HAP-1 (cell line): ENCODE measurements around the gene CAPN9.
"Not testable (repeated sequence)": the region's sequence is repeated elsewhere in the genome, so short reads cannot be mapped to it uniquely, and the experiment has no call there.

Experiments
- DNase-seq, 2 experiments: peaks; one replicate each; pipeline ENCODE4 v3.0.0-alpha.2; 2016 to 2020; ENCODE audit warnings: low spot score in 2 of 2
- H3K27me3 ChIP-seq: fragments of 250-450 bp; sonication (Bioruptor Pico); 2 replicates; pipeline ENCODE4 v1.5.1; 2020; ENCODE audit warnings: low read depth, mild to moderate bottlenecking, moderate library complexity
- H3K36me3 ChIP-seq: fragments of 250-450 bp; sonication (Bioruptor Pico); replicated peaks from 2 replicates; pipeline ENCODE4 v1.5.1; 2020; ENCODE audit warnings: mild to moderate bottlenecking
- H3K4me1 ChIP-seq: fragments of 250-450 bp; sonication (Bioruptor Pico); 2 replicates; pipeline ENCODE4 v1.5.1; 2020; ENCODE audit warnings: mild to moderate bottlenecking
- H3K4me3 ChIP-seq: fragments of 250-450 bp; sonication (Bioruptor Pico); 2 replicates; pipeline ENCODE4 v1.5.1; 2020; ENCODE audit warnings: mild to moderate bottlenecking, moderate library complexity
- H3K9me3 ChIP-seq: fragments of 250-450 bp; sonication (Bioruptor Pico); 2 replicates; pipeline ENCODE4 v1.5.1; 2020; ENCODE audit warnings: mild to moderate bottlenecking, moderate library complexity
- in situ Hi-C: fragments of 300-500 bp; cut with MboI; formaldehyde crosslinking; loops from 3 replicates; pipeline ENCODE4 v1.14.3; 2020; ENCODE audit warnings: low sequenced_read_pairs, inconsistent platforms, mixed read lengths

CAPN9 gene

DNA sequence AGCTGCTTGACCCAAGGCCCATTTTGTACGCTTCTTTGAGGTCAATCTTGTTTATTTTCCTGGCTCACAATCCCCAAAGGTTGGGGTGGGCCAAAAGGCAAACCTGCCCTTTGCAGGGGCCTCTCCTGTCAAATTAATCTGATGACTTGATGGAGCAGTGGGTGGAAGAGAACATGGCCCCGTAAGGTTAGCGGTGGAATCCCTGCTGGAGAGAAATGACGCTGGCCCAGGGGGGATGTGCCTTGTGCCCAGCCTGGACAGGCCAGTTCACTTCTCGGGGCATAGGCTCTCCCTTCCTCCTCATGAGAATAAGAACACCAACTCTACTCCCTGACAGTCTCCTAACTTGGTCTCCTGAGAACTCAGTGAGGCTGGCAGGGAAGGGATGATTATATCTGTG lies 80.6 kb downstream of the CAPN9 start:
- in situ Hi-C loops, result no loop called here

DNA sequence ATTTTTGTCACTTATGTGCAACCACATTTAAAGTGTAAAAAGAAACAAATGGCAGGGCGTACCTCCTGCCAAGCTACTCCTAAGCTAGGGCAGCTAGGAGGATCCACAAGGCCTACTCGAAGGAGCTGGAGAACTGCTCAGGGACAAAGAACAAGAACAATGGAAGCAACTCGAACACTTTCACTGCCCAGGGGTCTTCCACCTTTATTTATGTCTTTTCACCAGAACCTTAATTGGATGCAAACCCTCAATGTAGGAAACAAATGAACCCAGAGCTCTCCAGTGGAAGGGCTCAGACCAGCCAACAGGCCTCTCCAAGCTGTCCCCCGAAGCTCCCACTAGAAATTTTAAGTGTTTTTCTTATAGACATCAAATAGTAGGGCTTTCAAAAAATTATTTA lies 81.2 kb downstream of the CAPN9 start:
- Histone ChIP-seq H3K27me3 (no peaks in the 10 kb centered on the region), H3K4me3 (no peak overlapping the region), H3K4me1 (no peaks in the 10 kb centered on the region), H3K36me3 (no peaks in the 10 kb centered on the region), H3K9me3 (no peaks in the 10 kb centered on the region; the same call in 1 of the 2 replicates)
- DNase-seq, result no peak
- in situ Hi-C loops, result no loop called here

More for the DNA sequence above, 80.6 kb downstream of the CAPN9 start:
- Histone ChIP-seq H3K9me3 (no peaks in the 10 kb centered on the region; the same call in 1 of the 2 replicates), H3K4me1 (no peaks in the 10 kb centered on the region), H3K4me3 (no peak overlapping the region), H3K36me3 (no peaks in the 10 kb centered on the region), H3K27me3 (no peaks in the 10 kb centered on the region)
- DNase-seq, result no peak

DNA sequence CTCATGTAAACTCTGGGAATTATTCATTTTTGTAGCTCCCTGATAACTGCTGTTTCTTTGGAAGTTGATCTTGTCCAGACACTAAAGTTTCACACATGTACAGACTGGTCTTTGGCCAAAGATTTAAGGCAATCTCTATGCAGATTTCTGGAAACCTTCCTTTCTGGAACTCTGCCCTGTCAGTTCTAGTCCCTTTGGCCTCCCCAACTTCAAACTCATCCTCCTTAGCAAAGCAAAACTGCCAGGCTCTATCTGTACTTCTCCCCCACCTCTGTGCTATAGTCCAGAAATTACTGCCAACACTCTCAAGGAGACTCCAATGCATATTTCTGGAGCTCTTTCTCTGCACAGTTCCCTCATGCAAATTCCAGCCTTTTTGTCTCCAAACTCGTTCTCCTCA lies 84.6 kb downstream of the CAPN9 start:
- no peaks in the 10 kb centered on the region for H3K36me3 ChIP-seq
- H3K27me3 ChIP-seq, result no peaks in the 10 kb centered on the region
- no peak for DNase-seq
- H3K4me3 ChIP-seq, result no peak overlapping the region
- in situ Hi-C loops, result no loop called here
- no peaks in the 10 kb centered on the region for H3K4me1 ChIP-seq
- no peaks in the 10 kb centered on the region; the same call in 1 of the 2 replicates for H3K9me3 ChIP-seq

DNA sequence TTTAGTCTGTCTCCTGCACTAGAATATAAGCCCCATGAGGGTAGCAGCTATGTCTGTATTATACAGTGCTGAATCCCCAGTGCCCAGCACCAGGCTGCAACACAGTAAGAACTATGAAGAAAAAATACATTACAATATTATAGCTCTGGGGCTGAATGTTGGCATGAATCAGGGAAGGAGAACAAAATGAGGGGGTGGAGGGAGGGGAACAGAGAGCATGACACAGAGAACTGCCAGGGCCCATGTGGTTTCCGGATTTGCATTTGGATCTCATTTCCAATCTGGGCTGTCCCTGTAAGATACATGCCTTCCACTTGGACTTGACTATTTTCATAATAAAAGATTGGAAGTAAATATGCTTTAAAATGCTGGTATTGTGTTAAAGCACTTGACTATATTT lies 85.3 kb downstream of the CAPN9 start:
- Histone ChIP-seq H3K4me3 (no peak overlapping the region), H3K9me3 (no peaks in the 10 kb centered on the region; the same call in 1 of the 2 replicates), H3K27me3 (no peaks in the 10 kb centered on the region), H3K36me3 (no peaks in the 10 kb centered on the region), H3K4me1 (no peaks in the 10 kb centered on the region)
- no peak for DNase-seq
- in situ Hi-C loops, result no loop called here

DNA sequence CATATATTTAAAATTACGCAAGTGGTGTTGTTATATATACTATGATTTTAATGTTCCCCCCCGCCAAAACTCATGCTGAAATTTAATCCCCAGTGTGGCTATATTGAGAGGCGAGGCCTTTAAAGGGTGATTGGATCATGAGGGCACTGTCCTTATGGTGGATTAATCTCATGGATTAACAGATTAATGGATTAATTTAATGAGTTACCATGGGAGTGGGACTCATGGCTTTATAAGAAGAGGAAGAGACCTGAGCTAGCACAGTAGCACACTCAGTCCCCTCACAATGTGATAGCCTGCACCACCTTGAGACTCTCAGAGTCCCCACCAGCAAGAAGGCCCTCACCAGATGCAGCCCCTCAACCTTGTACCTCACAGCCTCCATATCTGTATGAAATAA lies 86.3 kb downstream of the CAPN9 start:
- no peaks in the 10 kb centered on the region for H3K4me1 ChIP-seq
- DNase-seq, result no peak
- no peak overlapping the region for H3K4me3 ChIP-seq
- H3K9me3 ChIP-seq, result no peaks in the 10 kb centered on the region; the same call in 1 of the 2 replicates
- in situ Hi-C loops, result no loop called here
- H3K36me3 ChIP-seq, result no peaks in the 10 kb centered on the region; the same call in 1 of the 2 replicates
- no peaks in the 10 kb centered on the region for H3K27me3 ChIP-seq

DNA sequence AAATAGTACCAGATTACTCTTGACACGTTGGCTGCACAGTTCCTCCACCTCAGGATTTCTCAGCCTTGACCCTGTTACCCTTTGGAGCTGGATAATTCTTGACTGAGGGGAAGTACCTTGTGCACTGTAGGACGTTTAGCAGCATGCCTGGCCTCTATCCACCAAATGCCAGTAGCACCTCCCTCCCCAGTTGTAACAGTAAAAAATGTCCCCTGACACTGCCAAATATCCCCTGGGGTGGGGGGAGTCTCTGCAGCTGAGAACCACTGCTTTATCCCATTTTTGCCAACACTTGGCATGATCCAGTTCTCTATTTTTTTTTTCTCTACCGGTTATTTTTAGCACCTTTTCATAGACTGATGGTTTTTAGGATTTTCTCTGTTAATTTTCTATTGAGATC lies 87.1 kb downstream of the CAPN9 start:
- H3K36me3 ChIP-seq, result peaks cover 3% of the 10 kb centered on the region
- H3K27me3 ChIP-seq, result no peaks in the 10 kb centered on the region
- no peak overlapping the region for H3K4me3 ChIP-seq
- H3K9me3 ChIP-seq, result no peaks in the 10 kb centered on the region; the same call in 1 of the 2 replicates
- no peaks in the 10 kb centered on the region for H3K4me1 ChIP-seq
- no peak for DNase-seq
- in situ Hi-C loops, result no loop called here

DNA sequence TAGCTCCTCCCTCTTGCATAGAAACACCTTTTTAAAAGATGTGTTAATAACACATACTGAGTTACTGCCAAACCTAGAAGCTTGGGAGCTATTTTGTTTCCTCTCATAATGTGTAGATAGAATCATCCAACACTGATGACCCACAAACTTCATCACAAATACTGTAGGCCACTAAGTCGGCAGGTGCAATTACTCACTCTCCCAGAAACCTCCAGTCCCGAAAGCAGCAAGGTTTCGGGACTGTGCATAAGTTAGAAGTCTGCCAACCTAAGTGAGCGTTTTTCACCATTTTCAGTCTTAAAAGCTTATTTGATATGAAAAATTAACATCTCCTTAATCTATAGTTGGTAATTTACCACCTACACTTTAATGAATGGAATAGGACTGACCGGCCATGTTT lies 89.2 kb downstream of the CAPN9 start:
- in situ Hi-C loops, result no loop called here
- Histone ChIP-seq H3K4me1 (no peaks in the 10 kb centered on the region), H3K9me3 (no peaks in the 10 kb centered on the region), H3K27me3 (no peaks in the 10 kb centered on the region), H3K4me3 (no peak overlapping the region), H3K36me3 (peaks cover 3% of the 10 kb centered on the region)
- DNase-seq, result no peak

DNA sequence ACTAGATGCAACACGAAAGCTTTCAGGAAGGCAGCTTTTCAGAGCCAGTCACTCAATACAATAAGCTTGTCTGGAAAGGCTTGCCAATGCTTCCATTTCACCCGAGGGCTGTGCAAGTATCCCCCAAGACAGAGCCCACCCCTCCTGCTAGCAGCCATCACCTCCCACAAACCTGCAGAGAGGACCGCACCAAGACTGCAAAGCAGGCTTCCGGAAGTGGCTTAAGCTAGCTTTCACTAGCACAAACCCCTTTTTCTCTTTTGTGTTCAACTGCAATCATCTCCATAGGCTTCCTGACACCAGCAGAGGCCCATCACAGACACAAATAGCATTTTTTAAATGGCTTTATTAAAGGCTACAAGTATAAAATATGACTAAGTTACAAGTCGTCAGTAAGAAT lies 89.6 kb downstream of the CAPN9 start:
- H3K4me3 ChIP-seq, result no peak overlapping the region
- in situ Hi-C loops, result no loop called here

DNA sequence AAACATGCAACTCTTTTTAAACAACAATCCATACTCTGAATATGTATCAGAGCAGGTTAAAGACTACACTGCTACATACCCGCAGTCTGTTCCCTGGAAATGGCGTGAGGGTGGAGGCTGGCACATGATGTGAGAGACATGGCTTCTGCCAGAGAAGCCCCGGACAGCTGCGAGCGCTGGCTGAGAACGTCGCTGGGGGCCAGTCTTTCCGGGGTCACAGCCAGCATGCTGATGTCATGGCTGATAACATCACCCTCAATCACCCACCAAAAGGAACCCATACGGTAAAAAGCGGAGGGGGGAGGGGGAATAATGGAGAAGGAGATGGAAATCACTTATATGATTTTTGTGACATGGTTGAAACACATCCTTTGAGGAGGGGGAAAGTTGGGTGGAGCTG lies 92.0 kb downstream of the CAPN9 start:
- H3K4me1 ChIP-seq, result no peaks in the 10 kb centered on the region

More for the DNA sequence above, 89.6 kb downstream of the CAPN9 start:
- Histone ChIP-seq H3K4me1 (no peaks in the 10 kb centered on the region), H3K27me3 (no peaks in the 10 kb centered on the region), H3K9me3 (no peaks in the 10 kb centered on the region), H3K36me3 (peaks cover 7% of the 10 kb centered on the region)
- no peak for DNase-seq

DNA sequence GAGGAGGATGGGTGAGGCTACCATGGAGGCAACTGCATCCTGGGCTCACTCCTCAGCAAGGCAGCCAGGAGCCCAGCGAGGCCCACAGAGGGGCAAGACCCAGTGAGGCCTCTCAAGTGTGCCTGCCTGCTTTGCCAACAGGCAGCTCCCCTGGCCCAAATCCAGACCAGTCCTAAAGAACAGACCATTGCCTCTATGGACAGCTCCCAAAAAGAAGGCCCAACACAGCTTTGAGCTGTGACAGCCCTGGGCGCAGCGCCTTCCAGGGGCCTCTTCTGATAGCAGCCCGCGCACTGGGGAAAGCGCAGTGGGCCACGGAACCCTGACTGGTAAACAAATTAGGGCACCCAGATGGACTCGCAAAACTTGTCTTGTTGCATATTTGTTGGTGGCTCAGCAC lies 95.6 kb downstream of the CAPN9 start:
- in situ Hi-C loops, result no loop called here

More for the DNA sequence above, 92.0 kb downstream of the CAPN9 start:
- H3K36me3 ChIP-seq, result peaks cover 10% of the 10 kb centered on the region
- no peak for DNase-seq
- no peaks in the 10 kb centered on the region for H3K9me3 ChIP-seq
- H3K27me3 ChIP-seq, result no peaks in the 10 kb centered on the region
- no peak overlapping the region for H3K4me3 ChIP-seq
- in situ Hi-C loops, result no loop called here

DNA sequence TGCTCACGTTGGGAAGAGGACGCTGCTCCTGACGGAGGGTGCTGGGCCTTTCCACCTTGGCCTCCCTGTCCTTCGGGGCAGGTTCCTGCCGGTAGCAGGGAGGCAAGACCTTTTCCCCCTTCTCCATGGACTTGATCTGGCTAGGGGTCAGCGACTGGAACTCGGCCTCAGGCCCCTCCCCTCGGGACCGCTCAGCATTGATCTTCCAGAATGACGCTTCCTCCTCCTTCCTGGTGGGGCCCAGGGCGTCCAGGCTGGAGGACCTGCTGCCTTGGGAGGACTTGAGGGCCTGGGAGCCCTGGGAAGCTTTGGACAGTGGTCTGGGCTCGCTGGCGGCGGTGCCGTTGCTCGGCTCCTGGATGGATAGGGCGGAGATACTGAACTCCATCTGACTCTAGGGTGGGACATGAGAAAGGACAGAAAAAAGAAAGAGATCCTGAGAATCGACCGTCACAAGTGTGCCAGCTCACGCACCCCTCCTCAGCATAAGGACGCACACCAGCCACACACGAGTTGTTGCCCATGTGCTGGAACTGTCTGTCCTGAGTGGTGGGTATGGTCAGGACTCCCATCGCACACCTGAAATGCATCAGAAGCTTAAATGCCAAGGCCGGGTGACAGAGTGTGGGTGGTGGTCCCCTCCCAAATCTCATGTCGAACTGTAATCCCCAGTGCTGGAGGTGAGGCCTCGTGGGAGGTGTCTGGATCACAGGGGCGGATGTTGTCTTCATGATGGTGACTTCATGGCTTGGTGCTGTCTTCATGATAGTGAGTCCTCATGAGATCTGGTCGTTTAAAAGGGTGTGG lies 96.5 kb downstream of the CAPN9 start:
- in situ Hi-C loops, result no loop called here
- no peak for DNase-seq
- H3K4me1 ChIP-seq, result no peaks in the 10 kb centered on the region
- peaks cover 10% of the 10 kb centered on the region for H3K36me3 ChIP-seq
- H3K27me3 ChIP-seq, result no peaks in the 10 kb centered on the region
- no peaks in the 10 kb centered on the region for H3K9me3 ChIP-seq
- no peak overlapping the region for H3K4me3 ChIP-seq

More for the DNA sequence above, 95.6 kb downstream of the CAPN9 start:
- Histone ChIP-seq H3K9me3 (no peaks in the 10 kb centered on the region), H3K4me3 (no peak overlapping the region), H3K4me1 (no peaks in the 10 kb centered on the region), H3K36me3 (peaks cover 10% of the 10 kb centered on the region), H3K27me3 (no peaks in the 10 kb centered on the region)
- no peak for DNase-seq

DNA sequence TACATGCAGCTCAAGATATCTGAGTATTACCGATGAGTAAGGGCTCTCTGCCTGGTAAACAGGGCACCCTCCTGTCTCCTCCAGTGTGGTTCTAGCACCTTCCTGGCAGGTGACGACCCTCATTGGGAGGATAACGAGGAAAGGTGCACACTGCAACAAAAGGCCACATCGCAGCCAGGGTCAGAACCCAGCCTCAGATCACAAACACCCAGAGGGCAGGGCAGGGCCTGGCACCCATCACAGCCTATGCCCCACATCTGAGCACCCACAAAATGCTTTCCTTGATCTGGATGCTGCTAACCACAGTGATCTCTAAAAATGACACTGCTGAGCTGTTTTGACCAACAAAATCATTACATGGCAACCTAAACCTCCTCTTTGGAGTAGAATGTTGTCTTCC lies 97.4 kb downstream of the CAPN9 start:
- Histone ChIP-seq H3K4me1 (no peaks in the 10 kb centered on the region), H3K36me3 (peaks cover 7% of the 10 kb centered on the region; the same call in 1 of the 2 replicates), H3K4me3 (no peak overlapping the region), H3K9me3 (no peaks in the 10 kb centered on the region), H3K27me3 (no peaks in the 10 kb centered on the region)
- DNase-seq, result no peak
- in situ Hi-C loops, result no loop called here

DNA sequence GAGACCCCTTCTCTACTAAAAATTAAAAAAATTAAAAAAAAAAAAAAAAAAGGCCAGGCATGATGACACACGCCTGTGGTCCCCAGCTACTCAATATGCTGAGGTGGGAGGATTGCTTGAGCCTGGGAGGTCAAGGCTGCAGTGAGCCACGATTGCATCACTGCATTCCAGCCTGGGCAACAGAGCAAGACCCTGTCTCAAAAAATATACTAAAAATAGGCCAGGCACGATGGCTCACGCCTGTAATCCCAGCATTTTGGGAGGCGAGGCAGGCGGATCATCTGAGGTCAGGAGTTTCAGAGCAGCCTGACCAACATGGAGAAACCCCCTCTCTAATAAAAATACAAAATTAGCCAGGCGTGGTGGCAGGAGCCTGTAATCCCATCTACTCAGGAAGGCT lies 98.0 kb downstream of the CAPN9 start:
- H3K36me3 ChIP-seq, H3K4me3 ChIP-seq, H3K9me3 ChIP-seq, H3K27me3 ChIP-seq, H3K4me1 ChIP-seq, DNase-seq, in situ Hi-C loops: not testable (repeated sequence)

DNA sequence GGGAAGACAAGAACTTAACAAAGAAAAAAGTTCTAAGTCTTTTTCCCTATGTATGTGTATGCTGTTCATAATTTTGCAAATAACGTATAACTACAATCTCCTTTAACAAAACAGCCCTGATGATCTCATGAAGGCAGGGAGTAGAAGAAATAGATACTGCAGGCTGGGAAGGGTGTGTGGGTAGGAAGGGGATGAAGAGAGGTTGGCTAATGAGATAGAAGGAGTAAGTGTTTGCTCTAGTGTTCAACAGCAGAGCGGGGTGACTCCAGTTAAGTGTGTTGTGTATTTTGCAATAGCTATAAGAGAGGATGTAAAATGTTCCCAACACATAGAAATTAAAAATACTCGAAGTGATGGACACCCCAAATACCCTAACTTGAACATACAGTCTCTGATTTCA lies 101.0 kb downstream of the CAPN9 start:
- in situ Hi-C loops, result no loop called here
- no peak for DNase-seq
- Histone ChIP-seq H3K4me3 (no peak overlapping the region), H3K36me3 (peaks cover 2% of the 10 kb centered on the region; the same call in 1 of the 2 replicates), H3K27me3 (no peaks in the 10 kb centered on the region), H3K9me3 (no peaks in the 10 kb centered on the region), H3K4me1 (no peaks in the 10 kb centered on the region)
